B cell (primary cell): Measurements from ENCODE around the gene SLC9C1. TPM values are rescaled to one million over a fixed set of nuclear protein-coding genes. Genes with fewer than 3 reads are reported as not detected.

Experiments used
- ATAC-seq: fragments of 200-7000 bp; cut with Tn5 transposase; one replicate; pipeline ENCODE4 v1.10.0; 2021; ENCODE audit warnings: low read depth, mild to moderate bottlenecking, moderate number of reproducible peaks, moderate library complexity
- CTCF ChIA-PET: fragments of 350-600 bp; sonication (Branson Sonifier 250); formaldehyde crosslinking; loops from one replicate; lab custom pipeline; 2021; ENCODE audit warnings: antibody characterized with exemption, inconsistent platforms; lab: Charles Lee
- POLR2A ChIA-PET: fragments of 350-600 bp; sonication (Branson Sonifier 250); formaldehyde crosslinking; loops from one replicate; lab custom pipeline; 2021; ENCODE audit warnings: antibody characterized with exemption; lab: Charles Lee
- DNase-seq: peaks from one replicate; pipeline ENCODE4 v3.0.0; 2013
- H2AFZ ChIP-seq: 2 replicates; pipeline ENCODE4 v1.6.1; 2012; ENCODE audit warnings: mild to moderate bottlenecking, low read depth, low read length; ENCODE audit not compliant: insufficient read depth, poor library complexity, severe bottlenecking
- H3K27ac ChIP-seq, 2 donors: 1 replicate in 1 of 2; 2 replicates in 1 of 2; pipeline ENCODE4 v1.5.1; 2012 to 2013; ENCODE audit warnings: low read length in 2 of 2, mild to moderate bottlenecking in 2 of 2, moderate library complexity in 1 of 2
- H3K27me3 ChIP-seq, 4 experiments: fragments of 200-600 bp in 1 of 4; sonication (generic) in 1 of 4; replicated peaks in 1 of 4; 1 replicate in 2 of 4; 2 replicates in 2 of 4; pipeline versions ENCODE4 v1.6.1 to v1.7.0; 2013 to 2016; ENCODE audit warnings: low read length in 3 of 4, mild to moderate bottlenecking in 2 of 4, mixed read lengths in 1 of 4, moderate library complexity in 1 of 4; ENCODE audit not compliant: insufficient read depth in 4 of 4, control insufficient read depth in 3 of 4; ENCODE audit errors: control extremely low read depth in 1 of 4
- H3K36me3 ChIP-seq, 2 experiments: replicated peaks in 1 of 2; 1 replicate in 1 of 2; 2 replicates in 1 of 2; pipeline versions ENCODE4 v1.6.1 to v1.7.1; 2013; ENCODE audit warnings: low read length in 1 of 2; ENCODE audit not compliant: insufficient read depth in 2 of 2, control insufficient read depth in 1 of 2; ENCODE audit errors: control extremely low read depth in 1 of 2, extremely low read depth in 1 of 2
- H3K4me1 ChIP-seq, 2 donors: fragments of 200-600 bp in 1 of 2; sonication (generic) in 1 of 2; 1 replicate in 1 of 2; 2 replicates in 1 of 2; pipeline versions ENCODE4 v1.5.1 to v1.6.1; 2013 to 2017; ENCODE audit warnings: low read length in 2 of 2; ENCODE audit not compliant: control insufficient read depth in 2 of 2, insufficient read depth in 2 of 2
- H3K4me2 ChIP-seq: replicated peaks from 2 replicates; pipeline ENCODE3; 2012; ENCODE audit warnings: mild to moderate bottlenecking, low read depth, low read length; ENCODE audit not compliant: poor library complexity, severe bottlenecking
- H3K4me3 ChIP-seq, 5 experiments: fragments of 200-600 bp in 1 of 5; sonication (generic) in 1 of 5; 1 replicate in 3 of 5; 2 replicates in 2 of 5; pipeline versions ENCODE4 v1.5.1 to v1.7.0; 2011 to 2016; ENCODE audit warnings: low read length in 4 of 5, mild to moderate bottlenecking in 4 of 5, low read depth in 2 of 5, control low read depth in 1 of 5, moderate library complexity in 1 of 5; ENCODE audit not compliant: insufficient read depth in 1 of 5; ENCODE audit errors: control extremely low read depth in 1 of 5, extremely low read depth in 1 of 5
- H3K79me2 ChIP-seq: fragments of 200-600 bp; sonication (generic); one replicate; pipeline ENCODE4 v1.6.0; 2016; ENCODE audit warnings: low read length; ENCODE audit not compliant: control insufficient read depth, insufficient read depth
- H3K9ac ChIP-seq: fragments of 200-600 bp; sonication (generic); 2 replicates; pipeline ENCODE4 v1.6.1; 2017; ENCODE audit warnings: mild to moderate bottlenecking, low read length, moderate library complexity
- H3K9me3 ChIP-seq, 3 donors: one replicate each; pipeline versions ENCODE4 v1.6.1 to v1.7.1; 2013; ENCODE audit warnings: low read length in 2 of 3; ENCODE audit not compliant: control insufficient read depth in 2 of 3, insufficient read depth in 1 of 3; ENCODE audit errors: control extremely low read depth in 1 of 3
- H4K20me1 ChIP-seq: 2 replicates; pipeline ENCODE4 v1.6.0; 2012; ENCODE audit warnings: mild to moderate bottlenecking, low read length; ENCODE audit not compliant: insufficient read depth, control insufficient read depth, poor library complexity, severe bottlenecking
- H3K27ac Mint-ChIP-seq: one replicate; pipeline ENCODE4 v1.8.0; 2021; ENCODE audit warnings: mixed read lengths
- H3K27me3 Mint-ChIP-seq: one replicate; pipeline ENCODE4 v1.8.0; 2021; ENCODE audit warnings: mixed read lengths
- H3K4me1 Mint-ChIP-seq: one replicate; pipeline ENCODE4 v1.8.0; 2021; ENCODE audit warnings: mixed read lengths
- H3K4me3 Mint-ChIP-seq: one replicate; pipeline ENCODE4 v1.8.0; 2021; ENCODE audit warnings: mixed read lengths
- H3K9me3 Mint-ChIP-seq: one replicate; pipeline ENCODE4 v1.8.0; 2022; ENCODE audit warnings: mixed read lengths; ENCODE audit not compliant: insufficient read depth
- EZH2 ChIP-seq: IDR thresholded peaks from 2 replicates; pipeline ENCODE4 v1.6.1; 2012; ENCODE audit warnings: borderline replicate concordance, low read depth, mild to moderate bottlenecking, moderate library complexity, low read length; ENCODE audit not compliant: insufficient read depth, poor library complexity, severe bottlenecking
- WGBS: methylation state at CpG from one replicate; pipeline ENCODE4 v1.1.5; 2013; ENCODE audit warnings: missing lambda C conversion rate; ENCODE audit not compliant: insufficient coverage; 5-methylcytosine and 5-hydroxymethylcytosine counted together
- intact Hi-C: fragments of 100-400 bp; cut with micrococcal nuclease; formaldehyde crosslinking; loops from one replicate; pipeline ENCODE4 v1.10.0; 2022
- polyA plus RNA-seq: library from polyadenylated mRNA; depleted of rRNA; stranded (reverse); fragments of >200 nt; gene quantifications from 2 replicates; pipeline ENCODE4 v1.2.3, GENCODE V29; 2012
- total RNA-seq, 2 donors: library from RNA; stranded (reverse); fragments of 120-200 nt in 1 of 2; gene quantifications; 1 replicate in 1 of 2; 2 replicates in 1 of 2; pipeline versions ENCODE4 v1.2.3 to v1.2.4, GENCODE V29; 2013 to 2022
- TF ChIP-seq, protein P1 (sequence below): fragments of 200-600 bp; IDR thresholded peaks from one replicate; pipeline ENCODE4 v1.8.0; 2022; ENCODE audit warnings: antibody characterized with exemption, mild to moderate bottlenecking

SLC9C1 gene
- total and polyA plus RNA-seq, 2 donors (not counting 1 experiment from before 2014, with no cell fraction given) = 0.07 to 0.49 TPM

DNA sequence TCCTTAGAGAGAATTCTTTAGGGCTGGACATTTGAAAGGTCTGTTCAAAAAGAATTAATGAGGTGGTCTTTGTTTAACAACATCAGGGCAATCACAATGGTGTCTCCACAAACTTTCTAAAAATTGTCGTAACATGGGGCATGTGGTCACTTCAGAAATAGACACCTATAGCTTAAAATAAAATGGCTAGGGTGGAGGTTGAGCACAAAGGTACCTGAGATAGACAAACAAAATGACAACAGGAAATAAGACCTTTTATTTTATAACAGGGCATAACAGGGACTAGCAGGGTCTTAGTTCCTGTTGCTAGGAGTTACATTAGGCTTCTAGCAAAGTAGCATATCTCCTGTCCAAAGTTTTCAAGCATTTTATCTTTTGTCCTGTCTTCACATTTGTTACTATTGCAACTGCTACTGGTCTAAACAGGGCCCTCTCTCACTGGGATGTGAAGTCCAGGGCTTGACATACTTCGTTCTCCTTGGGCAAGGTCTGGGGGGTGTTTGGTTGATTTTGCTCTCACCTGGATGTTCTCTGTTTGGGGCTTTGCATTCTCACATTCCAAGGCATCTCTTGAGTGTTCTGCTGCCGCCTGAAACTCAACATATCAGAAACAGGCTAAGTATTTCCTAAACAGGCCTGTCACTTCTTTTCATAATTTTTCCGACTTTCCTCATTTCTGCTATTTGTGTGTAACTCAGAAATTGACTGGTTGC lies 163.9 kb downstream of the SLC9C1 start:
- ChIA-PET POLR2A (no interaction called here), CTCF (interaction anchor here (0.7 to 3.0 kb wide), 3 partner anchors 15 to 215 kb away, joined by 3 to 17 read pairs (median 4); no protein-coding TSS in a partner anchor)
- WGBS = 72% methylated on average over 3 of the region's 4 CpGs
- Histone ChIP-seq H3K27me3 (no peaks in the 10 kb centered on the region), H2AFZ (no peak overlapping the region), H3K9ac (peak overlapping the region; percentile 31), H3K79me2 (peaks cover 31% of the 10 kb centered on the region), H3K36me3 (peaks cover 0 to 9% of the 10 kb centered on the region in 2 experiments), H3K4me1 (peaks cover 82 to 89% of the 10 kb centered on the region in 2 donors), H3K27ac (peak overlapping the region; percentile 93 to 98), H3K4me2 (peak overlapping the region; percentile 62), H3K9me3 (no peaks in the 10 kb centered on the region), H3K4me3 (no peak overlapping the region), H4K20me1 (no peaks in the 10 kb centered on the region)
- intact Hi-C loops = loop anchor here (1.0 to 5.0 kb wide), 7 partner anchors 12 to 862 kb away; partner anchors contain the start of genes ATG3, GTPBP8 and SLC35A5
- Mint-ChIP-seq H3K4me3 (peak overlapping the region; percentile 55), H3K9me3 (no peaks in the 10 kb centered on the region), H3K4me1 (peaks cover 93% of the 10 kb centered on the region), H3K27me3 (no peaks in the 10 kb centered on the region), H3K27ac (peak overlapping the region; percentile 91)
- no peak for ATAC-seq
- DNase-seq = peak; percentile 34
- no peak for TF ChIP-seq EZH2
- TF ChIP-seq, protein P1, sequence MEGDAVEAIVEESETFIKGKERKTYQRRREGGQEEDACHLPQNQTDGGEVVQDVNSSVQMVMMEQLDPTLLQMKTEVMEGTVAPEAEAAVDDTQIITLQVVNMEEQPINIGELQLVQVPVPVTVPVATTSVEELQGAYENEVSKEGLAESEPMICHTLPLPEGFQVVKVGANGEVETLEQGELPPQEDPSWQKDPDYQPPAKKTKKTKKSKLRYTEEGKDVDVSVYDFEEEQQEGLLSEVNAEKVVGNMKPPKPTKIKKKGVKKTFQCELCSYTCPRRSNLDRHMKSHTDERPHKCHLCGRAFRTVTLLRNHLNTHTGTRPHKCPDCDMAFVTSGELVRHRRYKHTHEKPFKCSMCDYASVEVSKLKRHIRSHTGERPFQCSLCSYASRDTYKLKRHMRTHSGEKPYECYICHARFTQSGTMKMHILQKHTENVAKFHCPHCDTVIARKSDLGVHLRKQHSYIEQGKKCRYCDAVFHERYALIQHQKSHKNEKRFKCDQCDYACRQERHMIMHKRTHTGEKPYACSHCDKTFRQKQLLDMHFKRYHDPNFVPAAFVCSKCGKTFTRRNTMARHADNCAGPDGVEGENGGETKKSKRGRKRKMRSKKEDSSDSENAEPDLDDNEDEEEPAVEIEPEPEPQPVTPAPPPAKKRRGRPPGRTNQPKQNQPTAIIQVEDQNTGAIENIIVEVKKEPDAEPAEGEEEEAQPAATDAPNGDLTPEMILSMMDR = no peak
